HG02623 (cell line): Measurements from ENCODE around the gene CBX4.

Source experiments
- ATAC-seq: cut with Tn5 transposase; IDR thresholded peaks from one replicate; pipeline ENCODE4 v1.9.1; 2021; ENCODE audit warnings: moderate library complexity; ENCODE audit not compliant: unreplicated experiment

The CBX4 gene

DNA sequence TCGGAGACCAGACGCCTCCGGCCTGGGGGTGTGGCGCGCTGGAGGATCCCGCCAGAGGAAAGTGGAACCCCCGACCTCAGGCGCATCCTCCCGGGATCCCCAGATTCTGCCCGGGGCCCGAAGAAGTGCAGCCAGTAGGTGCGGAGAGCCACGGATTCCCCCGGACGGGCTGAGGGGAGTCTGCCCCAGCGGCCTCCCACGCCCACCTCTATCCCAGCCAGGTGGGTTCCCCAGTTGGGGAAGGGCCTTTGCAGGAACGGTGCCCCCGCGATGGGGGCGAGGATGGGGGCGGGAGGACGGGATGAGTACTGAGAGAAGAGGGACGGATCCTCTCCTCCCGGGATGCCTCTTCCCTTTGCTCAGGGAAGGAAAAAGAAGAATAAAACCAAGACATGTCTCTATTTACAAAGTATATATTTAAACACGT lies 47.5 kb downstream of the CBX4 start:
- ATAC-seq, result no peak

DNA sequence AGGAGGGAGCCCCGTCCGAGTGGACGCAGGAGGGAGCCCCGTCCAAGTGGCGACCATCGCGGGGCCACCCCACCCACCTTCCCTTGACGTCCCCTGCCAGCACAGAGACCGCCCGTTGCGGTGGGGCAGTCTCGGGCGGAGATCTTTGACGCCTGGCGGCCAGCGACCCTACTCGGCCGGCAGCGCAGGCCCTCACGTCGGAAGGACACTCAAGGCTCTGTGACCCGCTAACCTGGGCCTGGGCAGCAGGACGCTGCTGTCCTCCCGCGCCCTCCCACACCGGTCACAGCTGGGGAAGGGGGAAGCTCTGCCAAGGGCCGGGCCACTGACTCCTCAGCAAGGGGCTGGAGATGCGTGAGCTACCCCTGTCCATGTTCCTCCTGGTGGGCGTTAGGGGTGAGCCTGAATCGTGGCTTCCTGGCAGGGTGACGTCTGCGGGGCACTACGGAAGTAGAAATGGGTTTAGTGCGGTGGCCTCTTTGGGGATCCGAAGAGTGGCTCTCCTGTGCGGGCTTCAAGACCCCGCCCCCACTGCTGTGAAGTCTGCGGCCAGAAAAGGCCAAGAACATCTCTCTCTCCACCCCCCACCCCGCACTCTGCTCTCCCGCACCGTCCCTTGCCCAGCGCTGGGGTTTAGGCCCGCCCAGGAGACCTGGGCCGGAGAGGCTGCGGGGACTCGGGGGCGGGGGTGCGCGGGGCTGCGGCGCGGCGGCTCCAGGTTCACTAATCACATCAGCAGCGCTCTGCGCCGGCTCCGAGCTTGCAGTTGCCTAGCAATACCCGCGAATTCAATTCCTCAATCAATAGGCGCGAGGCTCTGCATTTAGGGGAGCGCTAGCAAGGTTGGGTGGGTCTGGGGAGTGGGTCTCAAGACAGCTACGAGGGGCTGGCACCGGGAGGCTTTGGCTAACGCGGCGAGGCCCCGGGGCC lies 48.2 kb downstream of the CBX4 start:
- no peak for ATAC-seq

GRCh38 chr17:79789943-79790804 lies 49.1 kb downstream of the CBX4 start:
- no peak for ATAC-seq

DNA sequence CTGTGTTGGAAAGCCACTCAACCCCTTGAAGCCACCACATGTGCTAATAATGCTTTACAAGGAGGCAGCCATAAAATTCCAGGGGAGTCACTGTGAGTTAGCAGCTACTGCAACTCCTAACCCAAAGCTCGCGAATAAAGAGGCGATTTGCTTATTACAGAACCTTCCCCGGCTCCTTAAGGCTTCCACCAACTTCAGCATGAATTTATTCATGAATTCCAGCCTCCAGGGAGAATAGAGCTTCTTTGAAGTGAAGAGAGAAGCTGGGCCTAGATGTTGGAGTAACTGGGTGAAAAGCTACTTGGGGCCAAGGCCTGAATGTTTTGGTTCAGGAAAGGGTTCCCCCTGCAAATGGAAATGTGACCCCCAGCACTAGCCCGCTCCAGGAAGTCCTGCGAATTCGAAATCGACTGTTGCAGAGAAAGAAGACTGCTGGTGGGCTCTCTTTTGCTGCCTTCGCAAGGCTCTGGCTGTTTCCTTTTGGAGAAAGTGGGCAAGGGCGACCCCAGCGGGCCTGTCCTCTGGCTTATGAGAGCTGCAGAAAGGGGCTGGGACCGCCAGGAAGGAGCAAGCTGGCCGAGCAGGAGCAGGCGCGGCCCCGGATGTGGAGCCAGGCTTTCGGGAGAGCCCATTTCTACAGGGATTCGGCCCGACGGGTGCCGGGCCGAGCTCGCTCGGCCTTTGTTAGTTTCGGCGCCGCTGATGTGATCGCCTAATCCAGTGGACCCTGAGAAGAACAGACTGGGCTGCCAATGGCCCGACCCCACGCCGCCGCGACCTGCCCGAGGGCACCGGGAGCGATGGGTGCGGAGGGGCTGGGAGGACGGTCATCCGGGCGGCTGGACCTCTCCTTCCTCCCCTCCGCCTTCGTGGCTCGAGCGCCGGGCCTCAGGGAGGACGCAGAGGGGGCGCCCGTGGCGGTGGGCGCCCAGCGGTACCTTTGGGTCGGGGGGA lies 50.0 kb downstream of the CBX4 start:
- no peak for ATAC-seq

DNA sequence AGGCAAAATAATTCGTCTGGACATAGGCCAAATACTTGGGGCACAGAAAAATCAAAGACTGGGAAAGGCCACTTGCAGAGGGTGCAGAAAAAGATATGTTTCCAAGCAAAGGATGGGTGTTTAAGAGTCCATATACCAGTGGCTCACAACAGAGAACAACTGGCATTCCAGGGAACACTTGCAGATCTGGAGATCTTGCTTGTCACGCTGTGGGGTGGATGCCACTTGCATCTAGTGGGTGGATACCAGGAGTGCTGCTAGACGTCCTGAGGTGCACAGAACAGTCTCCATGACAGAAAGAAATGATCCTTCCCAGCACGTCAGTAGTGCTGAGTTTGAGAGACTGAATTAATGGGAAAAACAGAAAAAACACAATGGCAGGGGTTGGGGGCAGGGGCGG lies 50.8 kb downstream of the CBX4 start:
- ATAC-seq, result no peak

- ATAC-seq, result no peak
Measured at GRCh38 chr17:79786930-79787643, 52.2 kb downstream of the CBX4 start.

GRCh38 chr17:79785900-79786810 lies 53.1 kb downstream of the CBX4 start:
- no peak for ATAC-seq

GRCh38 chr17:79785017-79785899 lies 54.0 kb downstream of the CBX4 start:
- ATAC-seq, result no peak

DNA sequence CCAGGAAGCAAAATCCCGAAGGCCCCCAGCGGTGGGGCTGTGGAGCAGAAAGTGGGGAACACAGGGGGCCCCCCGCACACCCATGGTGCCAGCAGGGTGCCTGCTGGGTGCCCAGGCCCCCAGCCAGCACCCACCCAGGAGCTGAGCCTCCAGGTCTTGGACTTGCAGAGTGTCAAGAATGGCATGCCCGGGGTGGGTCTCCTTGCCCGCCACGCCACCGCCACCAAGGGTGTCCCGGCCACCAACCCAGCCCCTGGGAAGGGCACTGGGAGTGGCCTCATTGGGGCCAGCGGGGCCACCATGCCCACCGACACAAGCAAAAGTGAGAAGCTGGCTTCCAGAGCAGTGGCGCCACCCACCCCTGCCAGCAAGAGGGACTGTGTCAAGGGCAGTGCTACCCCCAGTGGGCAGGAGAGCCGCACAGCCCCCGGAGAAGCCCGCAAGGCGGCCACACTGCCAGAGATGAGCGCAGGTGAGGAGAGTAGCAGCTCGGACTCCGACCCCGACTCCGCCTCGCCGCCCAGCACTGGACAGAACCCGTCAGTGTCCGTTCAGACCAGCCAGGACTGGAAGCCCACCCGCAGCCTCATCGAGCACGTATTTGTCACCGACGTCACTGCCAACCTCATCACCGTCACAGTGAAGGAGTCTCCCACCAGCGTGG lies 54.8 kb downstream of the CBX4 start:
- ATAC-seq, result no peak

DNA sequence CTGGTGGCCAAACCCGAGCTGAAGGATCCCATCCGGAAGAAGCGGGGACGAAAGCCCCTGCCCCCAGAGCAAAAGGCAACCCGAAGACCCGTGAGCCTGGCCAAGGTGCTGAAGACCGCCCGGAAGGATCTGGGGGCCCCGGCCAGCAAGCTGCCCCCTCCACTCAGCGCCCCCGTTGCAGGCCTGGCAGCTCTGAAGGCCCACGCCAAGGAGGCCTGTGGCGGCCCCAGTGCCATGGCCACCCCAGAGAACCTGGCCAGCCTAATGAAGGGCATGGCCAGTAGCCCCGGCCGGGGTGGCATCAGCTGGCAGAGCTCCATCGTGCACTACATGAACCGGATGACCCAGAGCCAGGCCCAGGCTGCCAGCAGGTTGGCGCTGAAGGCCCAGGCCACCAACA lies 55.3 kb downstream of the CBX4 start:
- ATAC-seq, result no peak
